ENCODE data around the gene INPP5F.

- no peak for TF ChIP-seq GATA3 (IDR thresholded peaks at IDR 0.05; ENCODE audit: low read depth, low read length)
- no peak for TF ChIP-seq GATA2 (IDR thresholded peaks at IDR 0.05; ENCODE audit: low read depth, low read length)
Observed at GRCh38 chr10:119715628-119716505, 10.0 kb upstream of the INPP5F start.
